Urothelium cell line (cell line): ENCODE results near the gene CRPPA.
"Not testable (repeated sequence)": the region's sequence is repeated elsewhere in the genome, so short reads cannot be mapped to it uniquely, and the experiment has no call there.

Experiments used
- DNase-seq: peaks from one replicate; pipeline ENCODE4 v3.0.0; 2011; ENCODE audit warnings: low spot score, mixed read lengths
- FAIRE-seq: peaks from 2 replicates; lab custom pipeline; 2011; peaks lifted over from hg19 to GRCh38; lab: Jason Lieb, UNC

Gene CRPPA

GRCh38 chr7:16398146-16399017, 23.0 kb downstream of the CRPPA start:
- FAIRE-seq (no peak), DNase-seq (peak; percentile 9)

- no peak for FAIRE-seq
- DNase-seq: peak; percentile 9
These were observed 23.7 kb downstream of the CRPPA start for GRCh38 chr7:16397501-16398145.

GRCh38 chr7:16396766-16397500, 24.4 kb downstream of the CRPPA start:
- FAIRE-seq (peak; percentile 99), DNase-seq (no peak)

GRCh38 chr7:16395121-16395520, 26.2 kb downstream of the CRPPA start:
- no peak for FAIRE-seq
- DNase-seq: no peak

GRCh38 chr7:16393862-16394422, 27.4 kb downstream of the CRPPA start:
- DNase-seq (no peak), FAIRE-seq (no peak)

- FAIRE-seq: no peak
- no peak for DNase-seq
These were observed 28.3 kb downstream of the CRPPA start for GRCh38 chr7:16392990-16393523.

- not testable (repeated sequence) for DNase-seq, FAIRE-seq
These were observed 37.6 kb downstream of the CRPPA start for GRCh38 chr7:16383786-16384185.

GRCh38 chr7:16383103-16383502, 38.2 kb downstream of the CRPPA start:
- FAIRE-seq: not testable (repeated sequence)

More at GRCh38 chr7:16383103-16383502, 38.2 kb downstream of the CRPPA start:
- DNase-seq: not testable (repeated sequence)
